GM18861 (cell line): Measurements from ENCODE around the gene FARP1.

Experiments
- ATAC-seq: cut with Tn5 transposase; IDR thresholded peaks from one replicate; pipeline ENCODE4 v1.9.1; 2021; ENCODE audit not compliant: unreplicated experiment

Gene FARP1

GRCh38 chr13:98438246-98439125 lies 295.6 kb downstream of the FARP1 start:
- ATAC-seq, result no peak

DNA sequence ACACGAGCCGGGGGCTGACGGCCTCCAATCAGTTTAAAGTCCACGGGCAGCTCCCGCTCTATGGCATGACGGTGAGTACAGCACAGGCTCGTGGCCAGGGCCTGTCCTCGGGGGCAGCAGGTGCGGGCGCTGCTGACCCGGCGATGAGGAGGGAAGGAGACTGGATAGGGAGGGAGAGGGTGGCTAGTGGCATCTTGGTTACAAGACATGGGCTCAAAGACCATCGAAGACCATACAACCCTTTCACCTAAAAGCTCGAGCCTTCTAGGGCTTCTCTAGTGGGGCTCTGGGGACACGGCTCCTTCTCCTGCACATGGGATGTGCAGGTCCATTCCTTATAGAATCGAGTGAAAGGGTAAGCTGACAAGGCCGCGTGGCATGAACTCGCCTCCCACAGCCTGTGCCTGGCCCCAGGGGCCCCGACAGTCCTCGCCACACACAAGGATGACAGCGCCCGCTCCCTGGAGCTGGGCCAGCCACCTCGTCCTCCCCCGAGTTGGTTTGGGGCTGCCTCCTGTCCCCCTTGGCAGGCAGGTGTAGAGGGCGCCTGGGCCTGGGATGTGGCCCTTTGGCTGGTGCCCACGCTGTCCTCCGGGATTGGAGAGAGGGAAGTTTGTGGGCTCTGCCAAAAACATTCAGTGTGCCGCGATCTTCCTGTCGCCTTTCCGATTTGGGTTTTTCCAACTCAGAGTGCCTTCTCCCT lies 296.4 kb downstream of the FARP1 start:
- no peak for ATAC-seq

GRCh38 chr13:98439896-98440295 lies 297.0 kb downstream of the FARP1 start:
- no peak for ATAC-seq

DNA sequence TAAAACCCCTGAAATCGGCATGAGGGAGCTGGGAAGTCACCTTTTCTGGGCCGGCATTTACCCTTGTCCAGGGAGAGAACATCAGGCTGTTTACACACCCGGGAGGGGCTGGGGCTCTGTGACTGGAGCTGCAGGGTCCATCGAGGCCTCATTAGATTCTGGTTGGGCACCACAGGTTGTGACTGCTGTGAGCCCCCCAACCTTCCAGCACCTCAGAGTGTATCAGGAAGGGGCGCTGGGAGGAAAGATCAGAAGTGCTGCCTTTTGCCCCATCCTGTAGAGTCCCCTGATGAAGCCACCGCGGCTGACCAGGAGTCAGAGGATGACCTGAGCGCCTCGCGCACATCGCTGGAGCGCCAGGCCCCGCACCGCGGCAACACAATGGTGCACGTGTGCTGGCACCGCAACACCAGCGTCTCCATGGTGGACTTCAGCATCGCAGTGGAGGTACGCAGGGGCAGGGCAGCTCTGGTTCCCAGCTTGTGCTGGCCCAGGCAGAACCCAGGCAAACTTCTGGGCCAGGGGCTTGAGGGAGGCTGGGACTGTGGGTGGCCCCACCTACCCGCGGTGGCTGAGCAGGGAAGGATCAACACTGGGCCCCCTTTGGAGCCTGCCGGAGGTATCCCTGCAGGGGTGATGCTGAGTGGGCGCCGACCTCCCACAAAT lies 297.6 kb downstream of the FARP1 start:
- no peak for ATAC-seq

DNA sequence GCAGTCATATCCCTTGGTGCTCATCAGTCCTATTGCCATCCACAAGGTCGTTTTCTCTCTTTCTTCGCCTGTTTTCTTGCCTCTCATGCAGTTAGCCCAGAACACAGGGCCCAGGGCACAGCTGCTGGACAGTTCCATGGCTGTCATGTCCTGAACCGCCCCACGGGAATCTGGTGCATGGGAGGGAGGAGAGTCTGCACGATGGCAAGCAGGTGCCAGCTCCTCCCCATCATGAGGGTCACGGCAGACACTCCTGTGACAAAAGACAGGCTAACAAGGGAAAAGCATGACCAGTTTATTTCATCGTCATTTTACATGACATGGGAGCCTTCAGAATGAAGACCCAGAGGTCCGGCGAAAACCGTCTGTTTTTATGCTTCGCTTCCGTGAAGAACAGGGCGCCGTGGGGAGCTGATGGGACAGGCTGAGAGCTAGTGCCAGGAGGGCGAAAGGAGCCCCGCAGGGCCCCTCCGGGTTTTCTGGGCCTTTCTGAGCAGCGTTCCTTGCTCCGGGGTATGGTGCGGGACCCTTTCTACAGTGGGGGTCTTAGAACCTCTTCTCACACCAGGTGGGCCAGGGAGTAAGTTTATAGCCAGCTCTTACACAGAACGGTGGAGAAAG lies 298.3 kb downstream of the FARP1 start:
- ATAC-seq, result no peak

DNA sequence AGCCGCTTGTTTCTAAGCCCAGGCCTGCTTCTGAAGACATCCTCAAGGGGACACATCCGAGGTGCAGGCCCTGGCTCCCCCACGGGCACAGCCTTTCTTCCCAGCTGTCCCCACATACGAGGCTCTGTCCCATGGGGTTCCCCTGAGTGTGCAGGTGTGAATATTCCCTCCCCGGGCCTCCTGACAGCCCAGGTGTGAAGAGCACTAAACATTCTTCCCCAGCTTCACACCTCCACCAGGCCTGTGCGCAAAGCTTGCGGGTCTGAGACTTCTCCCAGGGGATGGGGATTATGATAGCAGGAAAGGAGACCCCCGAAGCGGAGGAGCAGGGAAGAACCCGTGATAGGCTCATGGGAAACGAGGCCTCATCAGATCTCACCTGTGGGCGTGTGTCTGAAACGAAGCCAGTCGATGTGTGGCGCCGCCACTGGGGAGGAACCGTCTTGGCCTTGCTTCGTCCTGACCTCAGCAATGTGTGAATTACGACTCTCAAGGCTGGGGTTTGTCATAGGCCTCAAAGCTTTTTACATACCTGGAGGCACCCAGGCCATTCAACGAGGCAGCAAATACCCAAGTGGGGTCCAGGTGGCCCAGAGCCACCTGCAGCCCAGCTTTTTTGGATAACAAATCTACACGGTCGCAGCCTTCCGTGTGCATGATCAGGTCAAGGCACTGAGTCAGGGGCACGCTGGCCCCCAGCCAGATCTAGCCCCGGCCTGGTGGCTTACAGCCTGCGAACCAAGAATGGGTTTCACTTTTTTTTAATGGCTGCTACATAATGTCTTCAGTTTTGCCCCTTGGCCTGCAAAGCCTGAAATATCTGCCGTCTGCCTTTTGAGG lies 299.7 kb downstream of the FARP1 start:
- no peak for ATAC-seq

DNA sequence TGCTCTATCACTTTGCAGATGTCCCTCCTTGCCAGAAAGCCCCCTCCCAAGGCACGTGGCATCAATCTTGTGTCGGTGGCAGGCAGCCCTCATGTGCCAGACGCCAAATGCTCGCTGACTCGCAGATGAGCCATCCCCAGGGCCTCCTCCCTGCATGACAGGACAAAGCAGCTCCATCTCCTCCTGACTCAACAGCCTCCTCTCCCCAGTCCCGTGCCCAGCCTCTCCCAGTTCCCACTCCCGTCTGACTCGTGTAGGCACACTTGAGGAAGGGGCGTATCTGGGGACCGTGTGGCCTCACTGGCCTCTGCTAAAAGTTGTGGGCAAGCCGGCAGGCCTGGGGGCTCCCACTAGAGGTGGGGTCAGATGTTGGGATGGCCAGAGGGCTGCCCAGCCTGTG lies 300.4 kb downstream of the FARP1 start:
- ATAC-seq, result no peak

- no peak for ATAC-seq
Measured at GRCh38 chr13:98443800-98444325, 301.0 kb downstream of the FARP1 start.

GRCh38 chr13:98444381-98444780 lies 301.5 kb downstream of the FARP1 start:
- no peak for ATAC-seq

GRCh38 chr13:98445340-98446233 lies 302.7 kb downstream of the FARP1 start:
- ATAC-seq, result peak; percentile 93

DNA sequence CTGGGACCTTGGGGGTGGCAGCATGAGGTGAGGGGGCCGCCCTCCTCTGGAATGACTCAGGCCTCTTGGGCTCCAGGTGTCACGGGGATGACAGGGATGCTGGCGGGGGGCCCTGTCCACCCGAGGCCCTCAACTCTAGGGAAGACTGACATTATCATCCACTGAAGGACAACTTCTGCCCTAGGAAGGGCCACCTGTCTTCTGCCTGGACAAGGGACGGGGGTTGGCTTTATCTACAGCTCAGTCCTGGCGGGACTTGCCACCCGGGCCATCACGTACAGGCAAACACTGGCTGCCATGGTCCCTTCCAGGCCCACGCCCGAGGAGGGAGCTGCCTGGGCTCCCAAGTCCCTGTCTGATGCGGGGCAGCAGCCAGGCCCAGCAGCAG lies 303.3 kb downstream of the FARP1 start:
- no peak for ATAC-seq

DNA sequence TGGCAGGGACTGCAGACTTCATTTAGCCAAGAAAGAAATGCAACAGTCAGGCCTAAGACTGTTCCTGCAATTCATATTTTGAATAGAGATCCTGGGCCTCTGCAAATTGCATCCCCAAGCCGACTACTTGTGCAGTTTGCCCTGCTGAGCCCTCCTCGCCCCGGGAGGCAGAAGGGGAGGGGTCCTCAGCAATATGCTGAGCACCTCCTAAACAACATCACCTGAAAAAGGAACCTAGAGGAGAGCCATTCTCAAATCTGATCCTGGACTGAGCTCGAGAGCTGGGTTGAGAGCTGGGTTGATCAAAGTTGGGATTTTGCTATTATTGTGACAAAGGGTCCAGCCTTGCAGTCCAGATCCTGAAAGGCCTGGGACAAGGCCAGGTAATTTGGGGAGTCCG lies 304.2 kb downstream of the FARP1 start:
- no peak for ATAC-seq

DNA sequence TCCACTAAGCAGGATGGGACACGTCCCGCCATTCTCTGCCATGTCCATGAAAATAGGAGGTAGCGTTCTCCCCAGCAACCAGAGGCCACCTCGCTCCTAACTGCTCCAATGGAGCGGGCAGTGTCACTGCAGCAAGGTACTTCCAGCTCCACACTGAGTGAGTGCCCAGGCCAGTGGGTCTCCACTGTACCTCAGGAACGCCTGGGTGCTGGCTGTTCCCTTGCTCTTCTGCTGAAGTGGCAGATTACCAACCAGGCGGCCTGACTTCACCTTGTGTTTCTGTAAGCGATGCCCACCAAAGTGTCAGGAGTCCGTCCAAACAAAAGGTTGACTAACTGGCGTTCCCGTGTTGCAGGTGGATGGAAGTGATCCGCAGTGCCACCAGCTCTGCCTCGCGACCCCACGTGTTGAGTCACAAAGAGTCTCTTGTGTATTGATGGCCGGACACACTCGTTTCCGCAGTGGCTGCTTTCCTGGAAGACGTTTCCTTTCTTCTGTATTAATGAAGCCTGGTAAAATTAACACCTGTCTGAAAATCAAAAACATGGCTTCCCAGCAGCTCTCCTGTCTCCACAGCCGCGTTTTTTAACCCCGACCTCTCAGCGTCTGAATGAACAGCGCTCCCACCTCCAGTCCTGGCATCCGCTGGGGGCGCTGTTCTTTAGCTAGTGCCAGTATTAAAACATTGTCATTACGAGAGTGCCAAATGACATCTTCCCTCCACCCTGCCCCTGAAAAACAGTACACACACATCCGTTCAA lies 305.2 kb downstream of the FARP1 start:
- ATAC-seq, result no peak

DNA sequence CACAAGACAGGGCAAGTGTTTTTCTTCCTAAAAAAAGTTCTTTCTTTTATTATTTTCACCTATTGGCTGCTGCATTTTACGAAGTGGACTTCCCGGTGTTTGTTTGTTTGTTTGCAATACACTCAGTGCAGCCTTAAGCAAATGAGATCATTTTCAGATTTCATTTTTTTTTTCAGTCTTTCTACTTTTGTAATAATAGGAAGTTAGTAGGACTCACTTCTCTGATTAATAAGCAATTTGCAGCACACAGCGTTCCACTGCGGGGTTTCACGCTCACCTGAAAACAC lies 305.7 kb downstream of the FARP1 start:
- ATAC-seq, result no peak

DNA sequence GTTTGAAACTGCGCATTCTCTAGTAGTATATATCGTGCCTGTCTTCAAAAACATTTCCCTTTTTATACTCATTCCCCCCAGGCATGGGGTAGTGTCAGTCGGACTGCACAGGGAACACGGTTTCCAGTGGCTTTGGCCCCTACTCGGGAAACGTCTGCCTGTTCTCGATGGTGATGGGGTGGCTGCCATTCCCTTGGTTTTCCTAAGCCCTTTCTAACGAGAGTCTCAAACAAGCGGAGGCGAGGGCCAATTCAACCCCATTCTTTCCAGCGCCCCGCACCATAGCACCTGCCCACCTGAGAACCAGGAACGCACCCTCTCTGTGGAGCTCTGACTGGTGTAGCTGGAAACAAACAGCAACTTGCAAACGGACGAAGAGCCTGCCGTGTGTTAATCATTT lies 306.4 kb downstream of the FARP1 start:
- ATAC-seq, result no peak

DNA sequence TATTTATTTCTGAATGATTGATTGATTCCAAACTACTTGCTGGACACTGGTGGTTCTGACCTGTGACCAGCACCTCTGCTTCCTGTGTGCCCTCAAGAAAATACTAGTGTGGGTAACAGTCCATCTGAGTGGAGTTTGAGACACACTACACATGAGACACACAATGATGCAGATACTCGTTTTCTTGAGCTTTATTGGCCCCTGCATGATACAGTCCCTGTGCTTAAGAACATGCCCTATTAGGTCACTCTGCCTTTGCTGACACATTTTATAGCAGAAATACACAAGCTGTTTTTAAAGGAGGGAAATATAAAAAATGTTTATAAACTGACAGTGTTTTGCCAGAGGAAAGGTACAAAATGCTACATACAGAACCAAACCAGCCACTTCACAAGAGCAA lies 307.1 kb downstream of the FARP1 start:
- no peak for ATAC-seq

DNA sequence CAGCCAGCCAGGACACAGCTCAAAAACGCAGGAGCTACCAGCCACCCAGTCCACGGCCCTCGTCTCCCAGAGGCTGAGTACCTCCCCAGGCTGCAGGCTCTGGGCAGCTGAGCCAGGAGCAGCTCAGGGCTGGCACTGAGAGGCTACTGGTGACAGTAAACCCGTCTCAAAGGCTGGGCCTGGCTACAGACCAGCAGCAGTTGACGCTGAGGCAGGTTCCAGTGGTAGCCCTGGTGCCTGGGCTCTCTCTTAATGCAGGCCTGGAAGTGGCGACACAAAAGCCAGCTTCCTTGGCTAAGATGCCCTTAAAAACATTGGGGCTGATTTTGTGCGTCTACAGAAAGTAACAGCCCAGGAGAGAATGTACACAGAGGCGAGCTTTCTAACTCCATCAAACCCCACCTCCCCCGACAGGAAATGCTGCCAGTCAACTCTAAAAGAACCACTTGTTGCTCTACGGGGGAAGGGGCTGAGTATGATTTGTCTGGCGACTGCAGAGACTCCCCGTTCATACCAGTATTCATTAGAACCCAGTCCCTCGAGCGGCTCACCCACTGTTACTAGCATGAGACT lies 307.7 kb downstream of the FARP1 start:
- ATAC-seq, result no peak

DNA sequence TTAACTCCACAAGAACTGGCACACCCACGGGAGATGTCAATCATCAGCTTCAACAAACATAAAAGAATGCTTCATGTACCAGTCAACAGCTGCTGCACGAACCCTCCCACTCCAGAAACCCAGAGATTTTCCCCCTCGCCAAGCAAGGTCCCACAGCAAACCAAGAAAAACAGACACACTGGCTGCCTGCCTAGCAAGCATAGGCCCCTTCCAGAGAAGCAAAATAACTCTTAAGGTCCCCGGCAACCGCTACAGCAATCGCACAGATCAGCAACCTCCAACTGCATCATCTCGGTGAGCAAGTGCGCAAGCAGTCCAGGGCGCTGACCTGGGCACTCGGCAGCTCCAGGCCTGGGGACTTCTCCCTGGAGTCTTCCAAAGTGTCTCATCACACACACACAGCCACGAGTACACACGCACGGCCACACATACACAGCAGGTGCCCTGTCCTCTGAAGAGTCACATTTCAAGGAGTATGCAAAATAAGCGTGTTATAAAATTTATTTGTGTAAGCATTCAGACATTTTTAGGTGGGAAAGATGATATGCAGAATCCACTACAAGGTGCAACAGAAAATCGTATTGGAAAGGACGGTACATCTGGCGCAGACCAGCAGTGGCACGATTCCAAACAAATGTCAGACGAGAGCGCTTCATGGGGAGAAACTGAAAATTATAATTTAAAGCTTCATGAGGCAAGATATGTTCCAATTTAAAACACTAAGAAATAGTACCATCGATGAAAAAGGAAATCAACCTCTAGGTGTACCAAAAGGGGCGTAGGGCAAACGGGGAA lies 309.0 kb downstream of the FARP1 start:
- ATAC-seq, result no peak
